Effector memory CD8-positive, alpha-beta T cell (primary cell): ENCODE measurements around the gene TTYH2.
A peak's percentile ranks its signal among the peaks of the same experiment; 100 is the strongest.

Experiments used
- ATAC-seq: fragments of 150-1000 bp; cut with Tn5 transposase; replicated peaks from 2 replicates; pipeline ENCODE4 v1.10.0; 2021; ENCODE audit warnings: mild to moderate bottlenecking, moderate library complexity
- DNase-seq, 3 experiments: peaks; one replicate each; pipeline ENCODE4 v3.0.0; 2021
- H3K27ac Mint-ChIP-seq, 2 donors: one replicate each; pipeline ENCODE4 v1.8.0; 2022; ENCODE audit warnings: mild to moderate bottlenecking in 2 of 2, mixed read lengths in 2 of 2, moderate library complexity in 2 of 2
- H3K27me3 Mint-ChIP-seq, 2 donors: one replicate each; pipeline ENCODE4 v1.8.0; 2022; ENCODE audit warnings: mixed read lengths in 2 of 2
- H3K36me3 Mint-ChIP-seq: one replicate; pipeline ENCODE4 v1.8.0; 2022; ENCODE audit warnings: mild to moderate bottlenecking, moderate library complexity, mixed read lengths; ENCODE audit not compliant: insufficient read depth
- H3K4me1 Mint-ChIP-seq, 2 donors: one replicate each; pipeline ENCODE4 v1.8.0; 2022; ENCODE audit warnings: low read depth in 2 of 2, mixed read lengths in 2 of 2
- H3K4me3 Mint-ChIP-seq, 2 donors: one replicate each; pipeline ENCODE4 v1.8.0; 2022; ENCODE audit warnings: mild to moderate bottlenecking in 2 of 2, mixed read lengths in 2 of 2, moderate library complexity in 2 of 2
- H3K9me3 Mint-ChIP-seq, 2 donors: one replicate each; pipeline ENCODE4 v1.8.0; 2022; ENCODE audit warnings: mixed read lengths in 2 of 2

The TTYH2 gene

DNA sequence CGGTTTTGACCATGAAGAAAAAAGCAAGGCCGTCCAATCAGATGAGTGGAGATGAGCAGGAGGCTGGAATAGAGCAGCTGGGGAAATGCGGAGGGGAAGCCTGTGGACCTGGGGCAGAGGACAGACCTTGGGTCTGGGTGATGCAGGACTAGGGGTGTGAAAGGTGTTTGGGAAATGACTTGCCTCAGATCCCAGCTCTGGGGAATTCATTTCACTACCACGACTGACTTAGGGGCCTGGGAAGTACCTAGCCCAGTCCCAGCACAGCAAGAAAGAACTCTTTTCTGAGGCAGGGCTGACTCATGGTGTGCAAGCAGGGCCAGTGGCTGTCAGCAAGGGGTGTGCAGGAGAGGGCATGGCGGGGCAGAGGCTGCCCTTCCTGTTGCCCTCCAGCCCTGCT lies 75.4 kb downstream of the TTYH2 start:
- Mint-ChIP-seq H3K27ac (peak overlapping the region; percentile 81 to 83), H3K4me3 (peak overlapping the region in 1 of 2 donors; percentile 53), H3K36me3 (no peaks in the 10 kb centered on the region), H3K27me3 (no peaks in the 10 kb centered on the region), H3K9me3 (no peaks in the 10 kb centered on the region), H3K4me1 (peaks cover 23 to 29% of the 10 kb centered on the region in 2 donors)
- no peak for ATAC-seq
- DNase-seq, result no peak

DNA sequence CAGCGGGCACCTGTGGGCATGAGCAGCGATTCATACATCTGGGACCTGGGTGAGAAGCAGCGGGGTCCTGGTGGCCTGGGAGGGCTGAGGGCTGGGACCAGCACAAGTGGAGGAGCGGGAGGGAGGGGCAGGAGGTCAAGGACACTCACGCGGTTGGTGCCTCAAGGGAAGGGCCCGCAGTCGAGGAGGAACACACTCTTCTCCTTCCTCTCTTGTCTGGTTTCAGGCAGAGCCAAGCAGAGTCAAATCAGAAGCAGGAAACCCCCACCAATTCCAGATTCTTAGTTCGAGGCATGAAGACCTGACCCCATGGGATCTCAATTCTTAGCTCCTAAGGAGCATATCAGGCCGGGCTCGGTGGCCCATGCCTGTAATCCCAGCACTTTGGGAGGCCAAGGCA lies 76.3 kb downstream of the TTYH2 start:
- peaks cover 20 to 26% of the 10 kb centered on the region in 2 donors for H3K4me1 Mint-ChIP-seq
- no peak for DNase-seq
- no peaks in the 10 kb centered on the region for H3K9me3 Mint-ChIP-seq
- H3K36me3 Mint-ChIP-seq, result no peaks in the 10 kb centered on the region
- peak overlapping the region in 1 of 2 donors; percentile 81 for H3K27ac Mint-ChIP-seq
- no peak for ATAC-seq
- no peaks in the 10 kb centered on the region for H3K27me3 Mint-ChIP-seq
- no peak overlapping the region for H3K4me3 Mint-ChIP-seq

DNA sequence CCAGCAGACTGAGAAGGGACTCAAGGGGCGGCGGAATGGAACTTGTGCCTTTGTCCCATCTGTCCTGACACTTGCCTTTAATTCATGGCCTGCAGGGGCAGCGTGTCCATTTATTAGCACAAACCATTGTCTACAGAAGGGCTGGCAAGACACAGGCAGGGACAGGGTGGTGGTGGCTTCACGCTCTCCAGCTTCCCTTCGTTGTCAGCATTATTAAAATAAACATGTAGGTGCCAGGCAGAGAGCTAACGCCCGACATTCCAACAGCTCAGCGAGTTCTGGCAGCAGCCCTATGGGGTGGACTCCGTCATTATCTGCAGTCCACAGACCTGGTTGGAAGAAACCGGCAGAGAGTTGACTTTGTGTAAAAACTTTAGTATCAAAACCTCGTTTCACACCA lies 77.0 kb downstream of the TTYH2 start:
- H3K36me3 Mint-ChIP-seq, result no peaks in the 10 kb centered on the region
- H3K4me1 Mint-ChIP-seq, result peaks cover 16 to 21% of the 10 kb centered on the region in 2 donors
- H3K9me3 Mint-ChIP-seq, result no peaks in the 10 kb centered on the region
- ATAC-seq (no peak), DNase-seq (no peak)
- H3K27ac Mint-ChIP-seq, result no peak overlapping the region
- no peaks in the 10 kb centered on the region for H3K27me3 Mint-ChIP-seq
- no peak overlapping the region for H3K4me3 Mint-ChIP-seq

DNA sequence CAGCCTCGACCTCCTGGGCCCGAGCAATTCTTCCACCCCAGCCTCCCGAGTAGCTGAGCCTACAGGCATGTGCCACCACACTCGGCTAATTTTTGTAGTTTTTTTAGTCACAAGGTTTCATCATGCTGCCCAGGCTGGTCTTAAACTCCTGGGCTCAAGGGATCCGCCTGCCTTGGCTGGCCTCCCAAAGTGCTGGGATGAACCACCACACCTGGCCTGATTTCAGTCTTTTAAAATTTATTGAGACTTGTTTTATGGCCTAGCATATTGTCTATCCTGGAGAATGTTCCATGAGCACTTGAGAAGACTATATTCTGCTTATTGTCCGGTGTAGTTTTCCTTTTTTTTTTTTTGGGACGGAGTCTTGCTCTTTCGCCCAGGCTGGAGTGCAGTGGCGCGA lies 79.1 kb downstream of the TTYH2 start:
- no peaks in the 10 kb centered on the region for H3K9me3 Mint-ChIP-seq
- H3K27me3 Mint-ChIP-seq, result no peaks in the 10 kb centered on the region
- H3K27ac Mint-ChIP-seq, result peak overlapping the region in 1 of 2 donors; percentile 82
- DNase-seq, result no peak
- H3K4me3 Mint-ChIP-seq, result no peak overlapping the region
- peaks cover 20 to 21% of the 10 kb centered on the region in 2 donors for H3K4me1 Mint-ChIP-seq
- no peaks in the 10 kb centered on the region for H3K36me3 Mint-ChIP-seq
- ATAC-seq, result no peak

DNA sequence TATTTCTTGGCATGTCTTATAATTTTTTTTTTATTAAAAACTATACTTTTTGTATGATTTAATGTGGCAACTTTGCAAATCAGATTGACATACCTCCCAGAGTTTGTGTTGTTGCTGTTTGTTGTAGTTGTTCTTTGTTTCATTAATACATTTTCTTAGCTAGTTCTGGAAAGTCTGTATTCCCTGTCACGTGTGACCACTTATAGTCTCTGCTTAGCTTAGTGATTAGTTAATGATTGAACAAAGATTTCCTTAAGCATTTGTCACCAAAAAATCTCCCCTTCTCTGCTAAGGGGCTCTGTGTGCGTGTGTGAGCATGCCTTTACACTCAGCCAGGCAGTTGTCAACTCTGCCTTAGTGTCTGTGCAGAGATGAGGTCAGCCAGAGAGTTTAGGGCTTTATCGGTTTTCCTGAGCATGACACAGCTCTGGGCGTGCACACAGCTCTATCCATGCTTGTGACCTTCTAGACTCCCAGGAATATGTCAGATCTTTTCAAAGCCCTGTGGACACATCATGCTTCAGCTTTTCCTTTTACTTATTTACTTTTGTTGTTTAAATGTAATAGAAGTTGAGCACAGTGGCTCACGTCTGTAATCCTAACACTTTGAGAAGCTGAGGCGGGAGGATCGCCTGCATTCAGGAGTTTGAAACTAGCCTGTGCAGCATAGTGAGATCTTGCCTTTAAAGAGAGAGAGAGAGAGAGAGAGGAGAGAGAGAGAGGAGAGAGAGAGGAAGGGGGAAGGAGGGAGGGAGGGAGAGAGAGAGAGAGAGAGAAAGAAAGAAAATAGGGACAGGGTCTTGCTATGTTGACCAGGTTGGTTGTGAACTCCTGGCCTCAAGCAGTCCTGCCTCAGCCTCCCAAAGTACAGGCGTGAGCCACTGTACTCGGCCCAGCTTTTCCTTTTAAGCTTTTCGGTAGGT lies 82.5 kb downstream of the TTYH2 start:
- no peaks in the 10 kb centered on the region for H3K36me3 Mint-ChIP-seq
- no peak for DNase-seq
- H3K4me3 Mint-ChIP-seq, result no peak overlapping the region
- H3K27me3 Mint-ChIP-seq, result no peaks in the 10 kb centered on the region
- peaks cover 8 to 13% of the 10 kb centered on the region in 2 donors for H3K4me1 Mint-ChIP-seq
- no peak for ATAC-seq
- H3K9me3 Mint-ChIP-seq, result no peaks in the 10 kb centered on the region
- H3K27ac Mint-ChIP-seq, result peak overlapping the region in 1 of 2 donors; percentile 60

DNA sequence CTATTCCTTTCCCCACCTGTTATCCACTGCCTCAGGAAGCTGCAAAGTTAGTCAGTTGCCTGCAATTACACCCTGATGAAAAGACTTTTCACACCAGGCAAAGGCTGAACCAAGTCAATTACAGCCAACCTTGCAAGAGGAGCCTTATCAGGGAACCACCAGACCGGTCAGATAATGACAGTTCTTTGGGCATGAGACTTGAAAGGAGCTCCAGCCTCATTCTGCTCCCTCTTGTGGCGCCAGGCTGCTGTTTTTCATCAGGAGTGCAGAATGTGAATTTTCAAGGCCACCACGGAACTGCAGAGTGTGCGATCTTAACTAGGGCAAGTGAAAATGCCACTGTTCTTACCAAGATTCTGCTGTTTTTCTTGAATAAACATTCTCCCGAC lies 83.2 kb downstream of the TTYH2 start:
- H3K4me3 Mint-ChIP-seq, result no peak overlapping the region
- H3K9me3 Mint-ChIP-seq, result no peaks in the 10 kb centered on the region
- H3K36me3 Mint-ChIP-seq, result peaks cover 4% of the 10 kb centered on the region
- DNase-seq (peak in 1 of 3 experiments; percentile 23), ATAC-seq (peak; percentile 57)
- H3K4me1 Mint-ChIP-seq, result peaks cover 13 to 18% of the 10 kb centered on the region in 2 donors
- no peaks in the 10 kb centered on the region for H3K27me3 Mint-ChIP-seq
- peak overlapping the region in 1 of 2 donors; percentile 60 for H3K27ac Mint-ChIP-seq

DNA sequence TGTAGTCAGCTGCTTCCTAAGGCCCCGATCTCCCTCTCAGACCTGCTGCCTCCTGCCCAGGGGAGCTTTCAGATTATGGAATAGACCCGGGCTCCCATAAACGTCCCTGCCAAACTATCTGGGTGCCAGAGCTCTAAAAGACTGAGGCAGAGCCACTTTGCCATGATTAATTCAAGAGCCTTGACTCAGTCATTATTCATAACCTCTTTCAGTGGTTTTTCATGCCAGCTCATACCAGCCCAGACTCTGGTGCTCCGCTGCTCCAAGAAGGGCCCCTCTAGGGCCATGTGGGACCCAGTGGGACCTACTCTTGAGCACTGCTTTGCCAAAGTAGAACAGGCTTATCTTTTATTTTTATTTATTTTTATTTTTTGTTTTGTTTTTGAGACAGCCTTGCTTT lies 84.6 kb downstream of the TTYH2 start:
- no peak overlapping the region for H3K4me3 Mint-ChIP-seq
- ATAC-seq, result no peak
- peak overlapping the region; percentile 60 to 90 for H3K27ac Mint-ChIP-seq
- peaks cover 14 to 18% of the 10 kb centered on the region in 2 donors for H3K4me1 Mint-ChIP-seq
- DNase-seq, result no peak
- no peaks in the 10 kb centered on the region for H3K9me3 Mint-ChIP-seq
- peaks cover 4% of the 10 kb centered on the region for H3K36me3 Mint-ChIP-seq
- H3K27me3 Mint-ChIP-seq, result no peaks in the 10 kb centered on the region

DNA sequence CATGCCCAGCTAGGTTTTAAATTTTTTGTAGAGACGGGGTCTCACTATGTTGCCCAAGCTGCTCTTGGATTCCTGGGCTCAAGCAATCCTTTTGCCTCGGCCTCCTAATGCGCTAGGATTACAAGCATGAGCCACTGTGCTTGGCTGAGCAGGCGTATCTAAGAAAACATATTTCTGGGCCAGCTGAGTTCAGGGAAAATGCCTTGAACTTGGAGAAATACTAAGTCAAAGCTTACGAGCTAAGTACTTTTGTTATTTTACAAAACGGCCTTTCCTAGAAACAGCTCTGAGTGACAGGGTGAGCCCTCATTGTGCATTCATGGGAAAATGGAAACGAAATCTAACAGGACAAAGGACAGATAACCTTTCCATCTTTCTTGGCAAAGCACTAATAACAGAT lies 85.4 kb downstream of the TTYH2 start:
- H3K27ac Mint-ChIP-seq, result no peak overlapping the region
- no peaks in the 10 kb centered on the region for H3K27me3 Mint-ChIP-seq
- ATAC-seq (no peak), DNase-seq (no peak)
- H3K9me3 Mint-ChIP-seq, result no peaks in the 10 kb centered on the region
- H3K4me1 Mint-ChIP-seq, result peaks cover 14 to 18% of the 10 kb centered on the region in 2 donors
- peaks cover 4% of the 10 kb centered on the region for H3K36me3 Mint-ChIP-seq
- H3K4me3 Mint-ChIP-seq, result no peak overlapping the region

DNA sequence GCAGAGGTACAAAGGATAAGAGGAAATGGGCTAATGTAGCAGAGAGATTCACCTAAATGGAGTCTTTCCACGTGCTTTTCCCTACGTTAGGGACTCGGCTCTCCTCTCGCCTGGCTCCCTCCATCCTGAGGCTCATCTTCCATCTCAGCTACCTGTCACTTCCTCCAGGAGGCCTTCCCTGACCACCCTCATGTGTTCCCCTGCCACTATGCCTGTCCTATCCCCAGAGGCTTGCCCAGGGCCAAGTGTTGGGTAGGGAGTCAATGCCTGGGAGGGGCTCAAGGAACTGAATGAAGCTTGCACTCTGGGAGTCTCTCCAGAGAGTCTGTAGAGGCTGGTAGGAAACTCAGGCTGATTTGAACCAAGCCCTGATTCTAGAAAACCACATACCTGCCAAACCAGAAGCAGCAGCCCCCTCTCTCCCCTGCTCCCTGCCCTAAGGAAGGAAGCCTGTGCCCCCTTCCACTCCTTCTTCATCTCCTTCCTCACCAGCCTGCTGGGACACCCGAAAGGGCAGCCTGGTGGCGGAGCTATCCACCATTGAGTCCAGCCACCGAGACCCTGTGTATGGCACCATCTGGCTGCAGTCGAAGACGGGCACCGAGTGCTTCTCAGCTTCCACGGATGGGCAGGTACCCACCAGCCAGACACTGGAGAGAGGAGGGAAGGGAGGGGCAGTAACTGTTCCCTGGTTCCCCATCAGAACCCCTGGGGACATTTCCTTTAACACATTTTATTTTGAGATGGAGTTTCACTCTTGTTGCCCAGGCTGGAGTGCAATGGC lies 86.0 kb downstream of the TTYH2 start:
- Mint-ChIP-seq H3K27me3 (no peaks in the 10 kb centered on the region), H3K27ac (no peak overlapping the region), H3K4me3 (no peak overlapping the region), H3K4me1 (peaks cover 14 to 18% of the 10 kb centered on the region in 2 donors), H3K9me3 (no peaks in the 10 kb centered on the region), H3K36me3 (peaks cover 4% of the 10 kb centered on the region)
- DNase-seq, result no peak
- ATAC-seq, result no peak

DNA sequence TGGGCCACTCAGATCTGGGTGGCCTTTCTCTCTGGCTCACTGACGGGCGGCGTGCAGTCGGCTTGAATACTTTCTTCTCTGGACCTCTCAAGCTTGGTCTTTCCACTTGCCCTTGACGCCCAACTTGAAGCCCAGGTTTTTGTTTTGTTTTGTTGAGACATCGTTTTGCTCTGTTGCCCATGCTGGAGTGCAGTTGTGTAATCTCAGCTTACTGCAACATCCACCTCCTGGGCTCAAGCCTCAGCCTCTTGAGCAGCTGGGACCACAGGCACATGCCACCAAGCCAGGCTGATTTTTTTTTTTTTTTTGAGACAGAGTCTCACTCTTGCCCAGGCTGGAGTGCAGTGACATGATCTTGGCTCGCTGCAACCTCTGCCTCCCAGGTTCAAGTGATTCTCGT lies 89.9 kb downstream of the TTYH2 start:
- Mint-ChIP-seq H3K36me3 (peaks cover 4% of the 10 kb centered on the region), H3K4me1 (peaks cover 12% of the 10 kb centered on the region in 2 donors), H3K27ac (no peak overlapping the region)

DNA sequence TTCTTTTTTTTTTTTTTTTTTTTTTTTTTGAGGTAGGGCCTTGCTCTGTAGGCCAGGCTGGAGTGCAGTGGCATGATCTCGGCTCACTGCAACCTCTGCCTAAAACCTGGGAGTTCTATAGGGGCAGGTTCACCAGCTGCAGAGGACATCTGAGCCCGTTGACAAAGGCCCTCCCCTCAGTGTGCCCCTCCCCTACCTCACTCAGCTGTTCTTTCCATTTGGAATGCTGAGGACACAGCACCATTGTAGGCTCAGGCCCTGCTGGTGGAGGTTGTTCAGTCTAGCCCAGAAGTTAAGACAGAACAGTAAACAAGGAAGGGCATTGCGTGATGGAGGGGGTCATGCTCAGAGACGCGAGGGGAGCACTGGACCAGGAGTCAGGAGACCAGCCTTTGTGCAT lies 90.8 kb downstream of the TTYH2 start:
- no peak for DNase-seq
- H3K27me3 Mint-ChIP-seq, result no peaks in the 10 kb centered on the region

More for the DNA sequence above, 89.9 kb downstream of the TTYH2 start:
- ATAC-seq (no peak), DNase-seq (no peak)
- H3K27me3 Mint-ChIP-seq, result no peaks in the 10 kb centered on the region
- H3K4me3 Mint-ChIP-seq, result no peak overlapping the region
- no peaks in the 10 kb centered on the region for H3K9me3 Mint-ChIP-seq

DNA sequence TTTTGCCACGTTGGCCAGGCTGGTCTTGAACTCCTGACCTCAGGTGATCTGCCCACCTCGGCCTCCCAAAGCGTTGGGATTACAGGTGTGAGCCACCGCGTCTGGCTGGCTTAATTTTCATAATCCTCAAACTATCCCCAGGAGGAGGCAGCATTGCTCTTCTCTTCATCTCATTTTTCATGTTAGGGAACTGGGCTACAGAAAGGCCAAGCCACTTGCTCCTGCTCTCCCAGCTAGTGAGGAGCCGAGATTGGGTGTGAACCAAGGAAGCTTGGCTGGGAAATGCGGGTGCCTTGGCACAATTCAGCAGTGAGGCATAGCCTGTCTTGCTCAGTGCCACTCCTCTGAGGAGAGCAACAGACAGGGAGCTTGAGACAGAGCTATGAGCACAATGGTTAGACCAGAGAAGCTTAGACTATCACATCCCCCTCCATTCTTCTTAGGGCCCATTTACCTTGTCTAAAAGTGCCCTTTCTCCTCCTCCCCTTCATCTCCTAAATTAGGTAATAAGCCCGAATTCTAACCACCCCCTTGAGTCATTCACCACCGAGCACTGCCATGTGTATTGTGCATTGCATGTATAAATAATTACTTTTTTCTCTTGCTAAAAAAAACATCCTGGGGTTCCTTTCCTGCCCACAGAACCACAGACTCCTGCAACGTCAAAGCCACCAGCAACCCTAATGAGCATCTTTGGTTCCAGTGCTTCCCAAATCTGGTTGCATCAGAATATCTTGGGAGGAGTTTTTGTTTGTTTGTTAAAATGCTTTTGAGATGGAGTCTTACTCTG lies 92.7 kb downstream of the TTYH2 start:
- Mint-ChIP-seq H3K36me3 (peaks cover 4% of the 10 kb centered on the region), H3K4me1 (peaks cover 10 to 12% of the 10 kb centered on the region in 2 donors), H3K4me3 (no peak overlapping the region), H3K9me3 (no peaks in the 10 kb centered on the region), H3K27me3 (no peaks in the 10 kb centered on the region), H3K27ac (no peak overlapping the region)
- no peak for ATAC-seq
- no peak for DNase-seq

More for the DNA sequence above, 90.8 kb downstream of the TTYH2 start:
- no peak for ATAC-seq
- Mint-ChIP-seq H3K27ac (no peak overlapping the region), H3K4me1 (peaks cover 12% of the 10 kb centered on the region in 2 donors), H3K9me3 (no peaks in the 10 kb centered on the region), H3K4me3 (no peak overlapping the region), H3K36me3 (peaks cover 4% of the 10 kb centered on the region)
